Breast epithelium (tissue), 3 donors: Measurements from ENCODE around the gene CCNG2.

Source experiments
- CTCF ChIP-seq, 3 donors: fragments of 450-650 bp; IDR thresholded peaks; one replicate each; pipeline ENCODE4 v1.5.1; 2016 to 2017; ENCODE audit warnings: antibody characterized with exemption in 3 of 3, mild to moderate bottlenecking in 3 of 3, moderate library complexity in 3 of 3
- POLR2A ChIP-seq: fragments of 450-650 bp; IDR thresholded peaks from one replicate; pipeline ENCODE4 v1.6.1; 2016; ENCODE audit warnings: antibody characterized with exemption, mild to moderate bottlenecking, moderate library complexity
- POLR2AphosphoS5 ChIP-seq, 3 donors: sonication (generic); formaldehyde crosslinking; IDR thresholded peaks; one replicate each; pipeline ENCODE4 v1.6.1; 2017; ENCODE audit warnings: antibody characterized with exemption in 3 of 3

- TF ChIP-seq CTCF (IDR thresholded peaks at IDR 0.05), result no peak
- TF ChIP-seq POLR2AphosphoS5 (IDR thresholded peaks at IDR 0.05), result no peak
- TF ChIP-seq POLR2A, result no peak
Measured at GRCh38 chr4:77197831-77198230, 40.8 kb downstream of the CCNG2 start.
